ENCODE measurements around the gene KRTAP4-6.

Gene KRTAP4-6

GRCh38 chr17:41178341-41178740, 38.0 kb upstream of the KRTAP4-6 start:
- no peak overlapping the region for H3K4me3 ChIP-seq (ENCODE audit: low read depth, low read length)
- no peak for DNase-seq (ENCODE audit: low read depth)
- no peak for TF ChIP-seq CTCF (IDR thresholded peaks at IDR 0.05; ENCODE audit: control insufficient read depth, extremely low read depth, insufficient read depth)

- no peak for DNase-seq (ENCODE audit: low read depth)
- no peak for TF ChIP-seq CTCF (IDR thresholded peaks at IDR 0.05; ENCODE audit: control insufficient read depth, extremely low read depth, insufficient read depth)
- no peak within 1 kb of the TSS for H3K4me3 ChIP-seq (ENCODE audit: low read depth, low read length)
These were observed 37.5 kb upstream of the KRTAP4-6 start, which contains the start of gene KRTAP4-2 for GRCh38 chr17:41177727-41178271. Gene KRTAP4-2, minus strand, starts transcription at chr17:41178221. Its CDS starts 57 bp downstream, at chr17:41178164.

GRCh38 chr17:41176744-41177387, 36.5 kb upstream of the KRTAP4-6 start:
- no peak for DNase-seq (ENCODE audit: low read depth)
- TF ChIP-seq CTCF (IDR thresholded peaks at IDR 0.05; ENCODE audit: control insufficient read depth, extremely low read depth, insufficient read depth), result no peak
- H3K4me3 ChIP-seq (ENCODE audit: low read depth, low read length), result no peak overlapping the region

- DNase-seq (ENCODE audit: low read depth), result no peak
- no peak for TF ChIP-seq CTCF (IDR thresholded peaks at IDR 0.05; ENCODE audit: control insufficient read depth, extremely low read depth, insufficient read depth)
- H3K4me3 ChIP-seq (ENCODE audit: low read depth, low read length), result no peak overlapping the region
These were observed 31.5 kb upstream of the KRTAP4-6 start for GRCh38 chr17:41171886-41172285.

- TF ChIP-seq CTCF (IDR thresholded peaks at IDR 0.05; ENCODE audit: control insufficient read depth, extremely low read depth, insufficient read depth), result no peak
- no peak for DNase-seq (ENCODE audit: low read depth)
- H3K4me3 ChIP-seq (ENCODE audit: low read depth, low read length), result no peak within 1 kb of the TSS
These were observed 27.8 kb upstream of the KRTAP4-6 start, which contains the start of gene KRTAP4-3 for GRCh38 chr17:41168121-41168520. Gene KRTAP4-3, minus strand, starts transcription at chr17:41168221. Its CDS starts 49 bp downstream, at chr17:41168172.

GRCh38 chr17:41167561-41167960, 27.2 kb upstream of the KRTAP4-6 start:
- no peak for TF ChIP-seq CTCF (IDR thresholded peaks at IDR 0.05; ENCODE audit: control insufficient read depth, extremely low read depth, insufficient read depth)
- H3K4me3 ChIP-seq (ENCODE audit: low read depth, low read length), result no peak overlapping the region
- no peak for DNase-seq (ENCODE audit: low read depth)

- TF ChIP-seq CTCF (IDR thresholded peaks at IDR 0.05; ENCODE audit: control insufficient read depth, extremely low read depth, insufficient read depth), result no peak
- no peak overlapping the region for H3K4me3 ChIP-seq (ENCODE audit: low read depth, low read length)
- DNase-seq (ENCODE audit: low read depth), result no peak
These were observed 23.5 kb upstream of the KRTAP4-6 start for GRCh38 chr17:41163828-41164227.

All from LNCaP clone FGC (cell line).